Right lobe of liver (tissue), 6 donors: ENCODE results near the gene MAD2L1BP. TPM values are rescaled to one million over a fixed set of nuclear protein-coding genes. Genes with fewer than 3 reads are reported as not detected.
"Not testable (repeated sequence)": the region's sequence is repeated elsewhere in the genome, so short reads cannot be mapped to it uniquely, and the experiment has no call there.

Experiments used
- ATAC-seq, 4 donors: fragments of 200-7000 bp; cut with Tn5 transposase; one replicate each; pipeline ENCODE4 v1.9.1; 2020; ENCODE audit warnings: mild to moderate bottlenecking in 4 of 4, moderate library complexity in 4 of 4
- DNase-seq, 3 donors: peaks; one replicate each; pipeline ENCODE4 v3.0.0-alpha.2; 2020
- H3K27ac ChIP-seq, 3 donors: fragments of 200-600 bp; one replicate each; pipeline ENCODE4 v1.8.0; 2022
- H3K27me3 ChIP-seq, 2 donors: fragments of 200-600 bp; one replicate each; pipeline ENCODE4 v1.8.0; 2022
- H3K36me3 ChIP-seq, 4 donors: fragments of 200-600 bp; sonication (generic) in 1 of 4; one replicate each; pipeline versions ENCODE4 v1.5.1 to v1.8.0; 2017 to 2022; ENCODE audit warnings: control low read depth in 1 of 4
- H3K4me1 ChIP-seq, 4 donors: fragments of 200-600 bp; sonication (generic) in 1 of 4; one replicate each; pipeline versions ENCODE4 v1.5.1 to v1.8.0; 2017 to 2022; ENCODE audit warnings: control low read depth in 1 of 4
- H3K4me3 ChIP-seq, 3 donors: fragments of 200-600 bp; one replicate each; pipeline ENCODE4 v1.8.0; 2022
- H3K9me3 ChIP-seq, 4 donors: fragments of 200-600 bp; sonication (generic) in 1 of 4; one replicate each; pipeline versions ENCODE4 v1.5.1 to v1.8.0; 2017 to 2022; ENCODE audit warnings: control low read depth in 1 of 4
- POLR2A ChIP-seq: fragments of 450-650 bp; IDR thresholded peaks from one replicate; pipeline ENCODE4 v1.6.1; 2017; ENCODE audit warnings: antibody characterized with exemption, mild to moderate bottlenecking
- WGBS: methylation state at CpG from one replicate; pipeline ENCODE4 v1.1.6; 2018; ENCODE audit warnings: low coverage, low lambda C conversion rate; ENCODE audit not compliant: insufficient coverage; ENCODE audit errors: missing lambda C conversion rate; 5-methylcytosine and 5-hydroxymethylcytosine counted together
- intact Hi-C, 2 donors: fragments of 100-400 bp; cut with DNase I; formaldehyde crosslinking; loops; one replicate each; pipeline versions ENCODE4 v1.11.2 to v1.14.1; 2022
- total RNA-seq, 6 experiments: library from RNA; depleted of rRNA in 2 of 6; stranded (reverse); fragments of >200 nt in 2 of 6; fragmentation: NEBNext Ultra II Directional in 3 of 6; extraction: Animal tissue kit (Norgen Biotek cat#: 25700) in 3 of 6; gene quantifications; one replicate each; pipeline versions ENCODE4 v1.1.0 to v1.2.4, GENCODE V29; 2016 to 2023
- TF ChIP-seq, protein P1 (sequence below), 4 donors: fragments of 200-600 bp in 3 of 4; fragments of 450-650 bp in 1 of 4; IDR thresholded peaks; one replicate each; pipeline versions ENCODE4 v1.5.1 to v1.8.0; 2016 to 2022; ENCODE audit warnings: antibody characterized with exemption in 4 of 4, mild to moderate bottlenecking in 2 of 4
- donor health status: DM: no; HTN: yes; CAD: no.
- donor health status: DM: no; HTN: no; CAD: no.
- donor health status: DM: no; HTN: no; CAD: no.
- donor health status: DM: no; HTN: yes; CAD: no.
- donor health status: DM: no; HTN: yes; CAD: no.

Gene MAD2L1BP
- total RNA-seq, 6 experiments from 2014 or later, result 11.7 to 31.7 (median 14.6) TPM

DNA sequence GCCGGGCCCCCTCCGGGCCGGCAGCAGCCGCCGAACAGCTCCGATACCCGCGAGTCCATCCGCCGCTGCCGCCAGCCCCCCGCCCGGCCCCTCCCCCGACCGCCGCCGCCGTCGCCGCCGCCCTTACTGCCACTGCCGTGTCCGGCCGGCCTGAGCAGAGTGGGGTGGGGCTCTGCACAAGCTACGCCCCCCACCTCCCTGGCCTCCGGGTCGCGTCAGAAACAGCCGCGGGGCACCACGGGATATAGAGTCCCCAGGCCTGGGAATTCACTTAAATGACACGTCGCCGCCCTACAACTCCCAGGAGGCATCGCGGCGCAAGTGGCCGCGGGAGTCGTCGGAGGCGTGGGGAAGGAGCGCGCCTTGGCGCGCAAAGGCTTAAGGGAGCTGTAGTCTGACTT, 6.5 kb upstream of the MAD2L1BP start, which contains the start of gene GTPBP2:
Gene GTPBP2 (minus strand): TSS at position 161 of the 401 bp plus-strand sequence. CDS start 102 bp downstream, at position 59.
- Histone ChIP-seq H3K36me3 (peaks cover 0 to 15% (median 11%) of the 10 kb centered on the region in 4 donors), H3K9me3 (no peaks in the 10 kb centered on the region), H3K27me3 (no peaks in the 10 kb centered on the region), H3K4me1 (peaks cover 0 to 19% (median 9%) of the 10 kb centered on the region in 4 donors), H3K27ac (peak within 1 kb of the TSS; percentile 93 to 98 (median 95)), H3K4me3 (peak within 1 kb of the TSS; percentile 72 to 93 (median 91))
- TF ChIP-seq, protein P1, sequence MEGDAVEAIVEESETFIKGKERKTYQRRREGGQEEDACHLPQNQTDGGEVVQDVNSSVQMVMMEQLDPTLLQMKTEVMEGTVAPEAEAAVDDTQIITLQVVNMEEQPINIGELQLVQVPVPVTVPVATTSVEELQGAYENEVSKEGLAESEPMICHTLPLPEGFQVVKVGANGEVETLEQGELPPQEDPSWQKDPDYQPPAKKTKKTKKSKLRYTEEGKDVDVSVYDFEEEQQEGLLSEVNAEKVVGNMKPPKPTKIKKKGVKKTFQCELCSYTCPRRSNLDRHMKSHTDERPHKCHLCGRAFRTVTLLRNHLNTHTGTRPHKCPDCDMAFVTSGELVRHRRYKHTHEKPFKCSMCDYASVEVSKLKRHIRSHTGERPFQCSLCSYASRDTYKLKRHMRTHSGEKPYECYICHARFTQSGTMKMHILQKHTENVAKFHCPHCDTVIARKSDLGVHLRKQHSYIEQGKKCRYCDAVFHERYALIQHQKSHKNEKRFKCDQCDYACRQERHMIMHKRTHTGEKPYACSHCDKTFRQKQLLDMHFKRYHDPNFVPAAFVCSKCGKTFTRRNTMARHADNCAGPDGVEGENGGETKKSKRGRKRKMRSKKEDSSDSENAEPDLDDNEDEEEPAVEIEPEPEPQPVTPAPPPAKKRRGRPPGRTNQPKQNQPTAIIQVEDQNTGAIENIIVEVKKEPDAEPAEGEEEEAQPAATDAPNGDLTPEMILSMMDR (IDR thresholded peaks at IDR 0.05), result no peak
- no peak for TF ChIP-seq POLR2A
- intact Hi-C loops, result no loop called here
- peak; percentile 99 to 100 (median 100) for DNase-seq
- WGBS, result 0% methylated on average over 9 of the region's 46 CpGs
- peak; percentile 81 to 93 (median 88) for ATAC-seq

DNA sequence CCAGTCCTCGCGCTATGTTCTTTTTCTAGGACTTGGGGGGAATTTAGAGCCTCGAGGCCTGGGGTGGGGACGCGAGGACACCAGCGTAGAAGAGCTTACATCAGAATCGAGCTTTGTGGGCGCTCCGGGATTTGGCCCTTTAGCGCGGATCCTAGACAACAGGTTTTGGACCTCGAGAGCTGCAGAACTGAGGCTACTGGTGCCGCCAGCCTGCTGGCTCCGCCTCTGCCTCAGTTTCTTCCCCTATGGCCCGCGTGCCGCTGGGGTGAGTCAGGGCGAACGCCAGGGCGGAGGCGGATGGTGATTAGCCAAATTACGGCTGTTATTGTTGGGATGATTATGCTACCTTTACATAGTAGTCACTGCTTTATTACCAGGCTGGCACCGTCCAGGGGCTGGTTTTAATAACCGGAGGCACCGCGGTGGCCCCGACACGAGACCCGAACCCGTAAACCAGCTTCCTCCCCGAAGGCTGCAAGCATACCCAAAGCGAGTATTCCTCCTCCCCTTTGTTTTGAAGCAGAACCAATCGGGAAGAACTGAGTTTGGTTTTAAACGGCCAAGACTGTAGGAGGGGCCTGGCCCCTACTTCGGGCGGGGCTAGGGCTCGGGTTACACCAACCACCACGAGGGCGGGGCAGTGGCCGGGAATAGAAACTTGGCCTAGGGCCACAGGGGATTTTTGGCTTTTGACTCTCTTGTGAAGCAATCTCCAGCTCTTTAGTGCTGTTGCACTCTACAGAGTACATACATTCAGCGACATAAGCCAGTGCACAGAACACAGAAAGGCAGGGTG, 5.9 kb upstream of the MAD2L1BP start:
- peaks cover 0 to 19% (median 9%) of the 10 kb centered on the region in 4 donors for H3K4me1 ChIP-seq
- intact Hi-C loops, result no loop called here
- H3K27ac ChIP-seq, result peak overlapping the region; percentile 93 to 98 (median 95)
- no peaks in the 10 kb centered on the region for H3K27me3 ChIP-seq
- peaks cover 0 to 9% (median 8%) of the 10 kb centered on the region in 4 donors for H3K36me3 ChIP-seq
- no peaks in the 10 kb centered on the region for H3K9me3 ChIP-seq
- DNase-seq (peak; percentile 95 to 97 (median 96)), ATAC-seq (peak; percentile 78 to 89 (median 85))
- TF ChIP-seq, protein P1 (IDR thresholded peaks at IDR 0.05), result no peak
- TF ChIP-seq POLR2A, result peak; percentile 82
- 0% methylated on average over 28 of the region's 41 CpGs for WGBS
- peak overlapping the region; percentile 72 to 93 (median 91) for H3K4me3 ChIP-seq

DNA sequence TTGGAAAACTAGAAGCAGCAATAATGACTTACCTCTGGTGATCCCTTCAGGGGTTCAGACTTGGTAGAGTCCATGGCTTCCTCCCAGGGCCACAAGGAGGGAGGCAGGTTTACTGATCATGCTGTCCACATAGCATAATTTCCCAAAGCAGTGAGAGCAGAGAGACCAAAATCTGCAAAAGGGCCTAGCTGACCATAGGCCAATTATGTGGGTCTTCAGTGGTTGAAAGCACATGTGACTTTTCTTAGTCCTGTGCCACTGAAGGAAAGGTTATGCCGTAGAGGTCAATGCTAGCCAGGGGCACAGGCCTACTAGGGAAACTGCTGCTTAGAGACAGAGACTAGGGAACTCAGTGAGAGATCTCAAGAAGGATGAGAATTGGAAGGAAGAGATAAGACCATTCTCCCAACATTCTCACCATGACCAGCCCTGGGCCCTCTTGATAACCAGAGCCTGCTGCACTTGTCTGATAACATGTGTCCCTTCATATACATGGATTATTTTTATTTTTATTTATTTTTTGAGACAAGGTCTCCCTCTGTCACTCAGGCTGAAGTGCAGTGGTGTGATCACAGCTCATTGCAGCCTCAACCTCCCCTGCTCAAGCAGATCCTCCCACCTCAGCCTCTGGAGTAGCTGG, 4.5 kb upstream of the MAD2L1BP start:
- Histone ChIP-seq H3K4me1 (peaks cover 0 to 23% (median 10%) of the 10 kb centered on the region in 4 donors), H3K9me3 (no peaks in the 10 kb centered on the region), H3K36me3 (no peaks in the 10 kb centered on the region), H3K4me3 (no peak overlapping the region), H3K27ac (no peak overlapping the region), H3K27me3 (no peaks in the 10 kb centered on the region)
- TF ChIP-seq POLR2A, result no peak
- TF ChIP-seq, protein P1 (IDR thresholded peaks at IDR 0.05), result no peak
- intact Hi-C loops, result no loop called here
- DNase-seq (no peak), ATAC-seq (no peak)
- WGBS, result 100% methylated on average over 1 of the region's 1 CpG

DNA sequence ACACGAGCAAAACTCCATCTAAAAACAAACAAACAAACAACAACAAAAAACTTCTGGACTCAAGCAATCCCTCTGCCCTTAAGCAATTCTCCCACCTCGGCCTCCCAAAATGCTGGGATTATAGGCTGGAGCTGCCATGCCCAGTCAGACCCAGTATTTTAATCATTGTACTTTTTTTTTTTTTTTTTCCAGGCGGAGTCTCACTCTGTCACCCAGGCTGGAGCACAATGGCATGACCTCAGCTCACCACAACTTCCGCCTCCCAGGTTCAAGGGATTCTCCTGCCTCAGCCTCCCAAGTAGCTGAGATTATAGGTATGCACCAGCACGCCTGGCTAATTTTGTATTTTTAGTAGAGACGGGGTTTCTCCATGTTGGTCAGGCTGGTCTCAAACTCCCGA, 2.6 kb upstream of the MAD2L1BP start:
- 71% methylated on average over 3 of the region's 7 CpGs for WGBS
- H3K9me3 ChIP-seq, H3K27ac ChIP-seq, intact Hi-C loops, ATAC-seq, H3K27me3 ChIP-seq, H3K36me3 ChIP-seq, H3K4me3 ChIP-seq: not testable (repeated sequence)
- peak in 1 of 3 donors; percentile 15 for DNase-seq
- peaks cover 0 to 22% (median 3%) of the 10 kb centered on the region in 4 donors for H3K4me1 ChIP-seq
